Endothelial cell (in vitro differentiated cells): ENCODE measurements around the gene CPXM1. TPM values are rescaled to one million over a fixed set of nuclear protein-coding genes. Genes with fewer than 3 reads are reported as not detected.

Source experiments
- DNase-seq: peaks from one replicate; pipeline ENCODE4 v3.0.0; 2021; ENCODE audit warnings: low spot score
- H3K27ac Mint-ChIP-seq: one replicate; pipeline ENCODE4 v1.8.0; 2021; ENCODE audit warnings: mixed read lengths, inconsistent platforms; ENCODE audit not compliant: unreplicated experiment
- H3K27me3 Mint-ChIP-seq: one replicate; pipeline ENCODE4 v1.8.0; 2021; ENCODE audit warnings: mild to moderate bottlenecking, moderate library complexity, mixed read lengths, inconsistent platforms; ENCODE audit not compliant: unreplicated experiment
- H3K36me3 Mint-ChIP-seq: one replicate; pipeline ENCODE4 v1.8.0; 2021; ENCODE audit warnings: mild to moderate bottlenecking, low read depth, mixed read lengths, inconsistent platforms; ENCODE audit not compliant: unreplicated experiment
- H3K4me1 Mint-ChIP-seq: one replicate; pipeline ENCODE4 v1.8.0; 2021; ENCODE audit warnings: mild to moderate bottlenecking, mixed read lengths, inconsistent platforms; ENCODE audit not compliant: unreplicated experiment
- H3K4me3 Mint-ChIP-seq: one replicate; pipeline ENCODE4 v1.8.0; 2021; ENCODE audit warnings: mild to moderate bottlenecking, mixed read lengths, inconsistent platforms; ENCODE audit not compliant: unreplicated experiment
- H3K9me3 Mint-ChIP-seq: one replicate; pipeline ENCODE4 v1.8.0; 2021; ENCODE audit warnings: mixed read lengths, inconsistent platforms; ENCODE audit not compliant: unreplicated experiment
- total RNA-seq: library from RNA; stranded (reverse); fragmentation: NEBNext Ultra II Directional; extraction: Animal tissue kit (Norgen Biotek cat#: 25700); gene quantifications from one replicate; pipeline ENCODE4 v1.2.1, GENCODE V29; 2021; ENCODE audit not compliant: unreplicated experiment
- TF ChIP-seq, protein P1 (sequence below): fragments of 200-600 bp; sonication (generic); IDR thresholded peaks from one replicate; pipeline ENCODE4 v1.5.0; 2021; ENCODE audit warnings: antibody characterized with exemption; ENCODE audit not compliant: unreplicated experiment

The CPXM1 gene
- total RNA-seq, 1 donor from 2014 or later = 139 TPM

DNA sequence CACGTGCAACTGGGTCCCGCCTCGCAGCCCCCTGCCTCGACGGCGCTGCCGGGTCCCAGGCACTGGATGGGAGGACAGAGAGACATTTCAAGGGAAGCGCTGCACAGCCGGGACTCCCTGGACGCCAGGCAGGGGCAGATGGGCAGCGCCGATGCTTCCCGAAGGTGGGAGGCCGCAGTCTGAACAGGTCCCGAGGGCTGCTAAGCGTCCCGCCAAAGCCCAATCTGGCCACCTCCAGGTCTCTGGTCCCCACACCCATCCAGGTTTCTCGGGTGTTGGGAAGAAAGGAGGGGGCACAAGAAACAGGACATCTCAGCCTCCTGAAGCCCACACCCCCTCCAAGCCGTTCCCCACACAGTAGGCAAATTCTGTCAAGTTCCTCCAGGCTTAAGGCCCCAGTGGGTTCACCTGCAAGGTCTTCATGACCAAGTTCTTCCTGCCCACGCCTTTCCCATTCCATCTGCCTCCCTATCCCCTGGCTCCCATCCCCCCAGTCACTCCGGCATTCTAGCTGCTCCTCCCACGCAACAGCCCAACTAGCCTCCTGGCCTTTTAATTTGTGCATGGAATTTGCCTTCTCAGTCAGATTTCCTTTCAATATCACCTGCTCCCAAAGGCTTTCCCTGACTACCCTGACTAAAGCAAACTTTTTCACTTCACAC lies 5.4 kb upstream of the CPXM1 start:
- H3K27ac Mint-ChIP-seq = no peak overlapping the region
- peaks cover 19% of the 10 kb centered on the region for H3K4me1 Mint-ChIP-seq
- peak overlapping the region; percentile 3 for H3K4me3 Mint-ChIP-seq
- H3K9me3 Mint-ChIP-seq = no peaks in the 10 kb centered on the region
- no peak for DNase-seq
- peaks cover 27% of the 10 kb centered on the region for H3K27me3 Mint-ChIP-seq
- peaks cover 4% of the 10 kb centered on the region for H3K36me3 Mint-ChIP-seq
- TF ChIP-seq, protein P1, sequence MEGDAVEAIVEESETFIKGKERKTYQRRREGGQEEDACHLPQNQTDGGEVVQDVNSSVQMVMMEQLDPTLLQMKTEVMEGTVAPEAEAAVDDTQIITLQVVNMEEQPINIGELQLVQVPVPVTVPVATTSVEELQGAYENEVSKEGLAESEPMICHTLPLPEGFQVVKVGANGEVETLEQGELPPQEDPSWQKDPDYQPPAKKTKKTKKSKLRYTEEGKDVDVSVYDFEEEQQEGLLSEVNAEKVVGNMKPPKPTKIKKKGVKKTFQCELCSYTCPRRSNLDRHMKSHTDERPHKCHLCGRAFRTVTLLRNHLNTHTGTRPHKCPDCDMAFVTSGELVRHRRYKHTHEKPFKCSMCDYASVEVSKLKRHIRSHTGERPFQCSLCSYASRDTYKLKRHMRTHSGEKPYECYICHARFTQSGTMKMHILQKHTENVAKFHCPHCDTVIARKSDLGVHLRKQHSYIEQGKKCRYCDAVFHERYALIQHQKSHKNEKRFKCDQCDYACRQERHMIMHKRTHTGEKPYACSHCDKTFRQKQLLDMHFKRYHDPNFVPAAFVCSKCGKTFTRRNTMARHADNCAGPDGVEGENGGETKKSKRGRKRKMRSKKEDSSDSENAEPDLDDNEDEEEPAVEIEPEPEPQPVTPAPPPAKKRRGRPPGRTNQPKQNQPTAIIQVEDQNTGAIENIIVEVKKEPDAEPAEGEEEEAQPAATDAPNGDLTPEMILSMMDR = no peak

DNA sequence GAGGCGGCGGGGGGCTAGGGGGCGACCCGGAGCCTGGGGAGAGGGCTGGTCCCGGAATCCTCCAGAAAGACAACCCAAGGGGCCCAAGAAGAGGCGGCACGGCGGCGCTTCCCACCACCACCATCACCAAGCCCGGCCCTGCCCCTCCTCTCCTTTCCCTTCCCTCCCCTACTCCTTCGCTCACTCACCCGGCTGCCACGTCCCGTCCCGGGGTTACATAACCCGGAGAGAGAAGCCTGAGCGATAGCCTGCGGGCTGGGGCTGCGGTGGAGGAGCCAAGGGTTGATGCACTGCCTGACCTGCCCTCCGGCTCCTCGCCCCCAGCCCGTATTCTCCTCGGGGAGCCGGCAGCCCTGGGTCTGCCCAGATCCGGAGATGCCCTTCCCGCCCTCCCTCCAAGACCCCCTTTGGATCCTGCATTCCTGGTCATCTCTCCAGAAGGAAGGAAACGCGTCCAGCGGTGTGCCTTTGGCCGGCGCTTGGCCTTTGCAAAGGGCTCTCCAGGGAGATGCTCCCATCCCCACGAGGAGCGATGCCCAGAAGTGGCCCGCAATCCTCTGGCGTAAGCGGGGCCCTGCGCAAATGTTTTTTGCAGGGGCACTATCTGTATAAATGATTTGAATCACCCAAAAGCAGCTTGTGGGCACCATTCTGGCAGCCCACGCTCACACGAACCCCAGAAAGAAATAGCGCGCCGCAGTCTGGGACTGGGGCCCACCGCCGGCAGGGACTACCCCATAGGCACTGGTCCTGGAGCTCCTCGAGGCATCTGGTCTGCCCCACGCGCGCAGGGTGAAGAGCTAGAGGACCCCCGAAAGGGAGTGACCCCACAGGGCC lies 4.6 kb upstream of the CPXM1 start:
- H3K27me3 Mint-ChIP-seq = peaks cover 28% of the 10 kb centered on the region
- TF ChIP-seq, protein P1 = no peak
- H3K4me3 Mint-ChIP-seq = no peak overlapping the region
- H3K9me3 Mint-ChIP-seq = no peaks in the 10 kb centered on the region
- peaks cover 22% of the 10 kb centered on the region for H3K4me1 Mint-ChIP-seq
- DNase-seq = no peak
- H3K36me3 Mint-ChIP-seq = peaks cover 5% of the 10 kb centered on the region
- H3K27ac Mint-ChIP-seq = no peak overlapping the region

DNA sequence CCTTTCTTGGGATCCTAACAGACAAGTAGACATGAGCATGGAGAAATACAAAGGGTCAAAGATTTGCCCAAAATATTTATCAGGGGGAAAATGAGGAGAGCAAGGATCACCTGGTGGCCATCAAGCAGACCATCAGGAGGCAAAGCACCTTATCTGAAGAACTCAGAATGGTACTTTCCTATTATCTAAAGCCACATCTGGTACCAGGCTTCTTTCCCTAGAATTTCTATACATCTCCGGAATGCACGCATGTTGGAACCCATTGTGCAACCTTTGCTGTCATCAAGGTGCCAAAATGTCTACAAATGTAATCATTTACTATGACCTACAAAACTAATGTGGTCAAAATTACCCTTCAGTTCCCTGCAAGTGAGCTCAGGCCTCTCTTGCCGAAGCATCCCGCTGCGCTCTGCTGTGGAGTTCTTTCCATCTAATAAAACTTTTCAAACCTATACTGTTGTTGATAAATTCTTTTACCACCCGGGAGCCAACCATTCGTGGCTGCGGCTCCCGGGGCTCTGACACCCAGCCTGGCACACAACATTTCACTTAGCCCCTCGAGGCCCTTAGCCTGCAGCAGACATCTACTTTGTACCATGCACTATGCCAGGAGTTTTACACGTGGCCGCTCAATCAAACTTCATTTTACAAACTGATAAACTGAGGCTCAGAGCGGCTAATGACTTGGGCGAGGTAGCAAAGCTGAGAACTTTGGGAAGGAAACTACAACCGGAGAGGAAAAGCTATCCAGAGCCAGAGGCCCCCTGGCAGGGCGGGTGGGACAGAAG lies 3.8 kb upstream of the CPXM1 start:
- Mint-ChIP-seq H3K4me3 (no peak overlapping the region), H3K9me3 (no peaks in the 10 kb centered on the region), H3K36me3 (peaks cover 9% of the 10 kb centered on the region), H3K27me3 (peaks cover 31% of the 10 kb centered on the region), H3K27ac (no peak overlapping the region), H3K4me1 (peaks cover 31% of the 10 kb centered on the region)
- no peak for DNase-seq
- TF ChIP-seq, protein P1 = no peak

DNA sequence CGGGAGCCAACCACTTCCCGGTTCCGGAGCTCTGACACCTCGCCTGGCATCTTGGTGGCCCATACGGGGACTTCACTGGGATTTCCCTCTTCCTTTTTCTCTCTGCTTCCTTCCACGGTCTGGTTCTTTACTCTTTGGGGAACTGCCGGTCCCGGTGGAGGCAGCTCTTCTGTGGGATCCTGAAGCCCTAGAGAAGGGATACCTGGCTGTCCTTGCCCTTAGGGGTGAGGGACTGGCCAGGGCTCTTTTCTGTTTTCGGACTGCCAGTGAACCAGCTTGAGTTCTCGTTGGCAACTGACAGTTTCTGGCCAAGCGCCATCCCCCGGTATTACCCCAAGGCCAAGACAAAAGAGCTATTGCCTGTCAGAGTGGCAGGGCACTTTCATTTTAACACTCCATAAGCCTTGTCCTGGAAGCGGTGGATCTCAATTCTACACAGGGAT lies 880 bp upstream of the CPXM1 start:
- H3K36me3 Mint-ChIP-seq = peaks cover 28% of the 10 kb centered on the region

More for the DNA sequence above, 880 bp upstream of the CPXM1 start:
- peaks cover 25% of the 10 kb centered on the region for H3K27me3 Mint-ChIP-seq
- H3K27ac Mint-ChIP-seq = peak overlapping the region; percentile 97
- no peaks in the 10 kb centered on the region for H3K9me3 Mint-ChIP-seq
- peaks cover 36% of the 10 kb centered on the region for H3K4me1 Mint-ChIP-seq
- no peak for DNase-seq
- peak overlapping the region; percentile 91 for H3K4me3 Mint-ChIP-seq
- TF ChIP-seq, protein P1 = no peak
